ENCODE data around the gene VEGFA.

Gene VEGFA

GRCh38 chr6:43797919-43798318, 27.9 kb downstream of the VEGFA start:
- in situ Hi-C loops (cut with MboI; ENCODE audit: low pct_unique_long_range_greater_than_20kb, low sequenced_read_pairs), result no loop called here
- DNase-seq, result no peak

GRCh38 chr6:43798688-43799444, 28.9 kb downstream of the VEGFA start:
- in situ Hi-C loops (cut with MboI; ENCODE audit: low pct_unique_long_range_greater_than_20kb, low sequenced_read_pairs), result no loop called here
- no peak for DNase-seq

DNA sequence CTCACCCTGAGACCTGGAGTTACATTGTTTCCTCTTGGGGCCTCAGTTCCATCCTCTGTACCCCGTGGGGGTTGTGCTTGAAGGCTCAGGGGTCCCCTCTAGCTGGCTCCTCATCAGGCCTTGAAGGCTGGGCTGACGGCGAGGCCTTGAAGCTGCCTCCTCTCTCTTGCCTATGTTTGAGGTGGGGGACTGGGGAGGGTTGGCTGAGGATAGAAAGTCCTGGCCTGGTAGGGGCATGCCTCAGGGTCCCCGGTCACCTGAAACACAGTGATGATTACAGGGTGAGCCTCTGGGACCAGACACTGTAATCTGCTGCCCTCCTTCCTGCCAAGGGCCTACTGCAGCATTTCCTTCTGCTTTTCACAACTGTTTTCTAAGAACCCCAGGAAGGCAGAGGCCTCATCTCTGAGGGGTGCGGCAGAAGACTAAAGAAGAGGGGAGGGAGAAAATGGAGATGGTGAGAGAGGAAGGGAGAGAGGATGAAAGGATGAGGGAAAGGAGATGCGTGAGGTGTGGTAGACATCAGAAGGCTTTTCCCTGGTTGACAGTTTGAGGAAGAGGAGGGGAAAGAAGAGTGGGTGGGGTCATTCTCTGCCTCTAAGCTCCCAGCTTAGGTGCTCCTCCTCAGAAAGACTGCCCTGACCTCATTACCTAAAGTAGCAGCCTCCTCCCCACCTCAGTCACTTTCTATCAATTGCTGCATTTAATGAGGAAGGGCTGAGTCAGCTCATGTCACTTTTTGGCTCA, 29.7 kb downstream of the VEGFA start:
- in situ Hi-C loops (cut with MboI; ENCODE audit: low pct_unique_long_range_greater_than_20kb, low sequenced_read_pairs), result no loop called here
- DNase-seq, result peak; percentile 95

DNA sequence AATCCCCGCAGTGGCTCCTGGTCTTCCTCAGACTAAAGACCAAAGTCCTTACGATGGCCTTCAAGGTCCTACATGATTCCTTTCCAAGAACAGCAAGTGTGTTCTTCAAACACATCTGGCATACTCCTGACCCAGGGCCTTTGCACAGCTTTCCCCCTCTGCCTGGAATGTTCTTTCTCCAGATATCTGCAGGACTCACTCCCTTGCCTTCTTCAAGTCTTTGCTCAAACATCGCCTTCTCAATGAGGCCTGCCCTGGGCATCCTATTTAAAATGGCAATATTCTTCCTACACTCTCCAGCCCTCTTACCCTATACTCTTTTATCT, 30.2 kb downstream of the VEGFA start:
- in situ Hi-C loops (cut with MboI; ENCODE audit: low pct_unique_long_range_greater_than_20kb, low sequenced_read_pairs), result no loop called here
- no peak for DNase-seq

- no peak for DNase-seq
- in situ Hi-C loops (cut with MboI; ENCODE audit: low pct_unique_long_range_greater_than_20kb, low sequenced_read_pairs), result no loop called here
Measured at GRCh38 chr6:43800746-43801494, 30.9 kb downstream of the VEGFA start.

- in situ Hi-C loops (cut with MboI; ENCODE audit: low pct_unique_long_range_greater_than_20kb, low sequenced_read_pairs), result no loop called here
- no peak for DNase-seq
Measured at GRCh38 chr6:43801495-43802181, 31.6 kb downstream of the VEGFA start.

DNA sequence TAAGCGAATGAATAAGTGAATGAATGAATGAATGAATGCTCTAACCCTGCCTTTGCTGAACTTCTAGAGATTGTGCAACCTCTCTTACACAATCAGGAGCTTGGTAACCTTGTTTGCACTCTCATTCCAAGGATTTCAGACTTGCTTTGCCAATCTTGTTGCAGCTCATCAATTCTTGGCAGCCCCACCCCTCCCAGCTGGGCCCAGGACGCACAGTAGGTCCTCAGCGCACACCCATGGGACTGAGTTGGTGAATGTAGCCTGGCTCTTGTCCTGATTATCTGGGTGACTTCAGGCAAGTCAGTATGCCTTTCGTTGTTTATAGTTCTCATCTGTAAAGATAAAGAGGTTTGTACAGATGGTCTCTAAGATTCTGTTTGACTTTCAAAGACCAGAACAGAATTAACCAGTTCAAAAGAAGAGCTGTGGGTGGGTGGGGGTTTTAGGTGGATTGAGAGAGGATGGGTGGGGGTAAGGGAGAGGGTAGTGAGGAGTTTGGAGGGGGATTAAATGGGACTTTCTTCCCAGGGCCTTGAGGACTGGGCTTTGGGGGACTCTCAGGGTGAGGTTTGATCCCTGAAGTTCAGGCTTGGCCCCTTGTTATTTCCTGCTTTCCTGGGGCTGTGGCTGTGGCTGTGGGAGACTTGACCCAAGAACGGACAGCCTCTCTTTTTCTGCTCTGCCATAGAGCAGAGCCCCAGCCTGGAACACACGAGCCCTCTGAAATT, 33.2 kb downstream of the VEGFA start:
- in situ Hi-C loops (cut with MboI; ENCODE audit: low pct_unique_long_range_greater_than_20kb, low sequenced_read_pairs), result no loop called here
- DNase-seq, result no peak

GRCh38 chr6:43803783-43804549, 34.0 kb downstream of the VEGFA start:
- in situ Hi-C loops (cut with MboI; ENCODE audit: low pct_unique_long_range_greater_than_20kb, low sequenced_read_pairs), result no loop called here
- DNase-seq, result no peak

DNA sequence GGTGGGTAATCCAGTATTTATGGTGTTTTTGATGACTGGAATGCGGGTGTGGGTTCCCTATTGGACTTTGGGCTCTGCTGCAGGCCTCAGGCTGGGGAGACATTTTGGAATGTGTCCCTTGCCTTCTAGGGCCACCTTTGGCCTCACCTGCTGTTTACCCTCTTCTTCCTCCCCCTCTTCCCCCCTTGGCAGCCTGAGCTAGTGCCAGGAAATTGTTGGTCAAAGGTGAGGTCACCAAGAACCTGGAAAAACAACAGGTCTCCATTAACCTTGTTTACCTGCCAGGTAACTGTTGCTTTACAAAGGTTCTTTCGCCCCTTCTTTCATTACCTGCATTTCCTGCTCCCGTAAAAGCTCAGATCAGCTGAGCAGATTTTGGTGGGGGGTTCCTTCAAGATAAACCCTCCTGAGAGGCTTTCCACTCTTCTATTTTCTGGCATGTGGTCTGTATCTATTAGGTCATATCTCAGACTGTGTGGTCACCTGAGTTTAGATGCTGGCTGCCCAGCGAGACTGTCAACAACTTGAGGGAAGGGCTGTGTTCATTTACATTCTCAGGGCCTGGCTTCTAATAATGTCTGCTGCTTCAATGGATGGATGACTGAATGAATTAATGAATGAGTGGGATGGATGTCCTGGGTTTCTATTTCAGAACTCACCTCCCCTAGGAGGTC, 34.7 kb downstream of the VEGFA start:
- in situ Hi-C loops (cut with MboI; ENCODE audit: low pct_unique_long_range_greater_than_20kb, low sequenced_read_pairs), result no loop called here
- DNase-seq, result no peak

DNA sequence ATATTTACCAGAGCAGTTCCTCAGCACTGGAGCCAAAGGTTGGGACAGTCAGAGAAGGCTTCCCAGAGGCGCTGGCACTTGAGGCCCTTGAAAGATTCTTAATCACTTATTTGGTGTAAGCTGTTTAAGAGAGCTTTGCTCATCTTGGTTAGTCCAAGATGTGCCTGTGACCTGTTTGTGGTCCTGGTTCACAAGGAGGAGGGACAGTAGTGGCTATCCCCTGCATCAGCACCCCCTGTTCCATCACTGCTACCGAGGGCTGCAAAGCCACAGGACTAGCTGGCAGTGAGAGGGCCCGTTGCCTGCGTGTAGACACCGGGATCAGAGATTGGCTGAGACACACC, 35.7 kb downstream of the VEGFA start:
- DNase-seq, result no peak
- in situ Hi-C loops (cut with MboI; ENCODE audit: low pct_unique_long_range_greater_than_20kb, low sequenced_read_pairs), result no loop called here

GRCh38 chr6:43806043-43806757, 36.2 kb downstream of the VEGFA start:
- in situ Hi-C loops (cut with MboI; ENCODE audit: low pct_unique_long_range_greater_than_20kb, low sequenced_read_pairs), result no loop called here
- DNase-seq, result no peak

DNA sequence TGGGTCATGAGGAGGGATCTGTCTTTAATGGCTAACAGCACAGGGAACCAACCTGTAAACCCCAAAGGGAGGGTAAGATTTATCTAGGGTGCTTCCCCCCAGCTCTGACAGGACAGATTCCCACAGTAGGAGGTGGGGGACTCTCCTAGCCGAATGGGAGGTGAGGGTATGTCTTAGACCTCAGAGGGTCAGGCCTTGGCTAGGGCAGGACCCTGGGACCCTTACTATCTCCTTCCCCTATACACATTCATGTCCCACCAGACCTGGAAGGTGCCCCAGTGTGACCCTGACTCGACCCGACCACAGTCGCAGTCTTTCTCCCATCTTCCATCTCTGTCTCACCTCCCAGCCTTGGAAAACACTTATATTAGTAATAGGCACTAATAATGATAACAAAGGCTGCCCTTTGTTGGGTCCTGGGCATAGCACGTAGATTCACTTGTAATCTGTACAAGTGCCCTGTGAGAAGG, 36.8 kb downstream of the VEGFA start:
- in situ Hi-C loops (cut with MboI; ENCODE audit: low pct_unique_long_range_greater_than_20kb, low sequenced_read_pairs), result no loop called here
- DNase-seq, result no peak

DNA sequence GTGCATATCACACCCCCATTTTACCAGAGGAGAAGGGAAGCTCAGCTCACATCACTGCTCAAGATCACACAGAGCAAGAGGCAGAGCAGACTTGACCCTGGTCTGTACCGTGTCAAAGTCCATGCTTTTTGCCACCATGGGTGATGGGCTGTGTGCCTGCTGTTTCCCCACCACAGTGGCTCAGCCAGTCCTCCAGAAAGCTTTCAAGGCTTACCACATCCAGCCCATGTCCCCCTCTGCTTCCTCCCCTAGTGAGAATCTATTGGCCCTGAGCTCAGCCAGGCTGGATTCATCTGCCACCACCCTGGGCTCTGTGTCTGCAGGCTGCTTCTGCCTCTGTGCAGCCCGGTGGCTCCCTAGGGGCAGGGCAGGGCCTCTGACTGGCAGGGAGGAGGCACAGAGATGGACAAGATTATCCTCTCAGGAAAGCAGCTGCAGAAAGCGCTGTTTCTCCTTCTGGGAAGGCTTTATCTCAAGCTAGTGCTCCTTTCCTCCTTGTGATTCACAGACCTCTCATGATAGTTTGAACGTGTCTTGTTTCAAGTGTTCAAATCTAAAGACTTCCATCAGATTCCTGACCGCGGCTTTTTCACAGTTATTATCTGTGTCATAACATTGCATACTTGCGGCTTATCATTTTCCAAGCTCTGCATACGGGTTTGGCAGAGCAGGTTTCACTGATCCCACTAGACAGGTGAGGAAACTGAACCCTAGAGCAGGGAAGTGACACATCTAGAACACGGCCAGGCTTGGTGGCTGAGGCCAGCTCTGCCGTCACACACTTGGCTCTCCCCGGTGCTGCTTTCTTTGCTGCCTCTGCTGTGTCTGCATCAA, 37.4 kb downstream of the VEGFA start:
- in situ Hi-C loops (cut with MboI; ENCODE audit: low pct_unique_long_range_greater_than_20kb, low sequenced_read_pairs), result no loop called here

DNA sequence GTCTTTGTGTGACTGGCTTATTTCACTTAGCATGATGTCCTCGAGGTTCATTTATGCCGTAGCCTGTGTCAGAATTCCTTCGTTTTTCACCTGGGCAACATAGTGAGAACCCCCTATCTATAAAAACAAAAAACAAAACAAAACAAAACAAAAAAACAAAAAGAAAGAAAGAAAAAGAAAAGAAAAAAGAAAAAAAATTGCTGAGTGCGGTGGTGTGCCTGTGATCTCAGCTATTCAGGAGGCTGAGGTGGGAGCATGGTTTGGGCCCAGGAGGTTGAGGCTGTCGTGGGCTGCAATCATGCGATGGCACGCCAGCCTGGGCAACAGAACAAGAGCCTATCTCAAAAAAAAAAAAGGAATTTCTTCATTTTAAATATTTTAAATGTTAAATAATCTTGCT, 38.4 kb downstream of the VEGFA start:
- no peak for DNase-seq
- in situ Hi-C loops (cut with MboI; ENCODE audit: low pct_unique_long_range_greater_than_20kb, low sequenced_read_pairs), result no loop called here

More for the DNA sequence above, 37.4 kb downstream of the VEGFA start:
- peak; percentile 64 for DNase-seq

DNA sequence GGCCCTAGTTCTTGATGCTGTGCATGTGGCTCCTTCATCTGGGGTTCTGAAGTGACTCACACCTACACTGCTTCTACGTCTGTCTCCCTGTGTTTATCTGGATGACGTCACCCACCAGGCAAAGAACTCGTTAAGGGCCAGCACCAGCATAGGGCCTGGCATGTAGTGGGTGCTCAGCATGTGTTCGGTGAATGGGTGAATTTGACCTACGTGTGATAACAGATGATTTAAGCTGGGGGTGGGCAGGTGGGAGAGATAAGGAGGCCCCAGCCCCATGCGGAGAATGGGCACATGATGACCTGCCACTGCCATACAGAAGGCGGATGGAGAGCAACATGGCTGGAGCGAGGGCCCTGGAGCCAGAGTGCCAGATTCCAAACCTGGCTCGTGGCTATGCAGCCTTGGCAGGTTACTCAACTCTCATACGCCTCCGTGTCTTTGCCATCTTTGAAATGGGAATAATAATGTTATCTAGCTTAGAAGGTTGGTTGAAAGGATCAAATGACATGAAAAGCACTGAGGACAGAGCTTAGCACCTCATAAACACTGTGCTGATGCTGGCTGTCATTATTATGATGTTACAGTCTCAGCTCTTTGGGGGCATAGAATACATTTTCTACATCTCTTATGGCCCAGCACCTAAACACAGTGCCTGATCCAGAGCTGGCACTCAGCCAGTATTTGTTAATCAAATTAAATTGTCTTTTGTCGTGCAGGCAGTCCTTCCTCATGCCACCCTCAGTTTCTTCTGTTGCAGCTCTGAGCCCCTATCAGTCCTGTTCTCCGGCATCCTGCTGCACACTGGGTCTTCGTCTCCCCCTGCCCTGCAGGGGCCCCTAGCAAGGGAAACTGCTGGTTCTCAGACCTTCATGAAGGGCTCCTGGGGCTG, 39.6 kb downstream of the VEGFA start:
- no peak for DNase-seq
- in situ Hi-C loops (cut with MboI; ENCODE audit: low pct_unique_long_range_greater_than_20kb, low sequenced_read_pairs), result no loop called here
